H54 (cell line): ENCODE measurements around the gene AP2A2.

Experiments used
- DNase-seq: peaks from one replicate; pipeline ENCODE4 v3.0.0; 2011; ENCODE audit warnings: low spot score, mixed read lengths; ENCODE audit not compliant: insufficient read length
- FAIRE-seq: peaks from 3 replicates; lab custom pipeline; 2011; peaks lifted over from hg19 to GRCh38; lab: Jason Lieb, UNC
- POLR2A ChIP-seq: IDR thresholded peaks from 2 replicates; pipeline ENCODE4 v1.6.1; 2011; ENCODE audit warnings: low read depth, mild to moderate bottlenecking, low read length

Gene AP2A2

DNA sequence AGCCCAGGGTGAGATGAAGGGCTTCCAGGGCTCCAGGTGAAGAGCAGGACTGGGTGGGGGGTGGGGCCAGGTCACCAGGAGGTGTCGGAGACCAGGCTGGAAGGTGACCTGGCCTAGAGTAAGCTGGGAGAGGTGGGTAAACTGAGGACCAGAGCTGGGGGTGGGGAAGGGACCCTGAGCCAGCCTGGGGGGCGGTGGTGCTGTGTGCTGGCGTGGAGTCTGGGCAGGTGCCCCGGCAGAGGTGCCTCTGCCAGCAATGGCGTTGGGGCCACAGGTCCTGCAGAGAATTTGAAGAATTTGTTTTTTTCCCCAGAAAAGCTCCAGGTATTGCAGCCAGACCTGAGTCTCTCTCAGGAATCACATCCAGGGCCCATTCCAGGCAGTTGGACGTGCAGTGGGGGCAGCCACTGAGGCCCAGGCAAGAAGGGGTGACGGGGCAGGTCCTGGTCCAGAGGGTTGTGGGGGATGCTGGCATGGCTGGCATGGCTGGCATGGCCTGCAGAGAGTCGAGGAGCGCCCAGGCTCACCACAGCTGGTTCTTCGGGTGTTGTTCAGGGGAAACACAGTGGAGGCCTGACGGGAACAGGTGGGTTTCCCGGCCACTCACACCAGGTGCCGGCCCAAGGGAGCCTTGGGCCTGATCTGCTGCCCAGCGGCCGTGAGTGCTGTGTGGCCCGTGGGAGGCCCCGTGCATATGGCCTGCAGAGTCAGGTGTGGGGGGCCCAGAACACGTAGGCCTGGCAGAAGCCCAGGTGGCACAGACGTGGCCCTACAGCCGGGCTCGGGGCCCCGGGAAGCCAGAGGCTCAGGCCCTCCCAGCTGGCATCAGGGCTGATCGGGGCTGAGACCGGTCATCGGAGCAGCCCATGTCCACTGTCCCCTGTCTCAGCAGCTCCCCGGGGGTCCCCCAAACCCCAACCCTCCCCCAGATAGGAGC lies 117.2 kb downstream of the AP2A2 start:
- FAIRE-seq (no peak), DNase-seq (no peak)

DNA sequence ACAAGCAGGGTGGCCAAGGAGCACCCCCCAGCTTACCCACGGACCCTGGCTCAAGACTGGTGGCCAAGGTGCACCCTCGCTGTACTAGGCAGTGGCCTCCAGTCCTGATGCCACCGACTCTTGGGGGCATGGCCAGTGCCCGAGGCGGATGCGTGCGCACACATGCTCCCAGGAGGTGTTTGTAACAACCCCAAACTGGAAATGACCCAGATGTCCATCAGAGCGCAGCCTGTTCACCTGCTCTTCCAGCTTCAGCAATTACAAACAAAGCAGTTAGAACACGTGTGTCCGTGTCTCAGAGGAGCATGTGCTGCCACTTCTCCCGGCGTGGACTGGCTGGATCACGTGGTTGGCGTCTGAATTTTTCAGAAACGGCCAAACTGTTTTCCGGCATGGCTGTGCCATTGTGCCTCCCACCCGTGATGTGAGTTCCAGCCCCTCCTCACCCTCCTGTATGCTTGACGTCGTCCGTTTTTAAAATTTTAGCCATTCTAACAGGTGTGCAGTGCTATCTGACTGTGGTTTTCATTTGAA lies 118.0 kb downstream of the AP2A2 start:
- FAIRE-seq (no peak), DNase-seq (no peak)
- TF ChIP-seq POLR2A: no peak

More for the DNA sequence above, 117.2 kb downstream of the AP2A2 start:
- TF ChIP-seq POLR2A: peak; percentile 14; the same call in 1 of the 2 replicates

DNA sequence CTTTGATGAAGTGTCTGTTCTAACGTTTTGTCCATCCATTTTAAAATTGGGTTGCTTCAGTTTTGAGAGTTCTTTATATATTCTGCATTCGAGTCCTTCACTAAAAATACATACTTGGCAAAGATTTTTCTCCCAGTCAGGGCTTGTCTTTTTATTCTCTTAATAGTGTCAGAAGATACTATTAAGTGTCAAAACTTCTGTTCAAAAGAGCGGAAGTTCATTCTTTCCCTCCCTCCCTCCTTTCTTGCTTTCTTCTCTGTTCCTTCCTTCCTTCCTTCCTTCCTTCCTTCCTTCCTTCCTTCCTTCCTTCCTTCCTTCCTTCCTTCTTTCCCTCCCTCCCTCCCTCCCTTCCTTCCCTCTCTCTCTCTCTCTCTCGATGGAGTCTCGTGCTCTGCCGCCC lies 118.5 kb downstream of the AP2A2 start:
- DNase-seq (no peak), FAIRE-seq (no peak)
- TF ChIP-seq POLR2A: no peak

DNA sequence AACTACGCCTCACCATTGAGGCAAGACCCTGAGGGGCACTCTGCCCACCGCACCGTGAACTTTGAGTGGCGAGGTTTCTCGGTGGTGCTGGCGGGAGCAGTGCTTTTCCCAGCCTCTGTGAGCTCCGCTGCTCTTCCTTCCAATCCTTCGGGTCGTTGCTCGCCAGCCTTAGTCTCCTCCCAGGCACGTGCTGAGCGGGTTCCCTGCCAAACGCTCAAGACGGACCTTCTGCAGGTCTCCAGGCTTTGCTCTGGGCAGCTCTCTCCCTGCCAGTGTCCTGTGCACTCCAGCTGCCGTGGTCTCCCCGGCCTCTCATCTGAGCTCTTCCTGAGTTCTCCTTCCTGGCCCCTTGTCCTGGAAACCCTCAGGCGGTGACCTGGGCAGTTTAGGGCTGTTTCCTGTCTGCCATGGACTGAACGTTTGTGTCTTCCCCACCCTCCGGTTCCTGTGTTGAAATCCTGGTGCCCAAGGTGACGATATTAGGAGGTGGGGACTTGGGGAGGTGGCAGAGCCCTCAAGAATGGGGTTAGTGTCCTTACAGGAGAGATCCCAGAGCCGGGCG lies 122.0 kb downstream of the AP2A2 start:
- no peak for FAIRE-seq
- no peak for DNase-seq
- TF ChIP-seq POLR2A: no peak

DNA sequence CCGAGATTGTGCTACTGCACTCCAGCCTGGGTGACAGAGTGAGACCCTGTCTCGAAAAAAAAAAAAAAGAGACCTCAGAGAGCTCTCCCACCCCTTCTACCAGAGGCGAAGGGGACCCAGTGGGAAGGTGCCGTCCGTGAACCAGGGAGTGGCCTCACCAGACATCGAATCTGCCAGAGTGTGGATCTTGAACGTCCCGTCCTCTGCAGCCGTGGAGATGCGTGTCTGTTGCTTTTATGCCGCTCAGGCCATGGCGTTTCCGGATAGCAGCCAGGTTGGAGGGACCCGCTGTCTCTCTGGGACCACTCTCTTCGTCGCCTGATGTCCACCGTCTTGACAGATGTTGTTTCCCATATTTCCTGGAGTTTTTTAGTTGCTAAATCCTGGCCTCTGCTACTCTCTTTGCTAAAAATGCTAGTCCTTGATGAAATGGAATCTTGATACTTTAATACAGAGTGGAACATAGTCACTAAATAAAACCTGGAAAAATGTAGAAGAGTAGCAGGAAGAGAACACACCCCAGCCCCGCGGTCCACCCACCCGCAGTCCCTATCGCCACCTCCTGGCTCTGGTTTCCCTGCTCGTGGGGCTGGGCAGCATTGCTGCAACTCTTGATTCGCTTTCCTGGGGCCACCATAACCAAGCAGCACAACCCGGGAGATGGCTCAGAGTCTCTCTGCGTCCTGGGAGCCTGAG lies 122.9 kb downstream of the AP2A2 start:
- no peak for DNase-seq
- FAIRE-seq: no peak
- TF ChIP-seq POLR2A: no peak

DNA sequence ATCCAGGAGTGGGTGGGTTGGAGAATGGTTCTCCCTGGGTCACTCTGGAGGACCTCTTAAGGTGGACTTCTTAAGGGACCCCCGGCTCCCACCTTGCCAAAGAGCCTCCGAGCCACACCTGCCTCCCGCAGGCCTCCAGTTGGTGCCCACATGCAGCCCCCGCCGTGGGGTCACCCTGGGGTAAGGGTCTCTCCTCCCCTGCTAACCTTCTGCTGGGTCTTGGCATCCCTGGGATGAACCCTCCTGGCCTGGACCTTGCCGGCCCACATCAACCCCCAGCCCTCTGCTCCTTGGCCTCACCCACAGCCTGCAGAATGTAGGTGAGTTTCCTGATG lies 123.4 kb downstream of the AP2A2 start:
- DNase-seq: no peak
- FAIRE-seq: no peak
- TF ChIP-seq POLR2A: no peak

DNA sequence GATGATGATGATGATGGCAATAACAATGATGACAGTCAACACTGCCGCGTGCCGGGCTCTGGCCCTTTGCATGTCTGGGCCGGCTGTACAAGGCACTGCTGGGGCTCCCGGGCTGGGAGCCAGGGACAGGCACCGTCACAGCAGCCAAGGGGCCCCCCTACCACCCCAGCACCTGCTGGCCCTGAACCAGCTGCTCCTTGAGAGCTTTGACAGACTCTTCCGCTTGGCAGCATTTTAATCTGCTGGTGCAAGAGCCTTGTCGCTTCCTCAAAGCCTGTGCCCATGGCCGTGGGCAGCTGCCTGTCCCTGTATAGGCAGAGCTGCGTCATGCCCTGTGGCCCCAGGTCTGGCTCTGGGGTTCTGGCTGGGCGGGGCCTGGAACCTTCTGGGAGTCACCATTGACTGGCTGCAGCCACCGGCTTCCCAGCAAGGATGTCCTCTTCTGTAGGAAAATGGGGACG lies 123.8 kb downstream of the AP2A2 start:
- FAIRE-seq: no peak
- no peak for TF ChIP-seq POLR2A
- DNase-seq: no peak

DNA sequence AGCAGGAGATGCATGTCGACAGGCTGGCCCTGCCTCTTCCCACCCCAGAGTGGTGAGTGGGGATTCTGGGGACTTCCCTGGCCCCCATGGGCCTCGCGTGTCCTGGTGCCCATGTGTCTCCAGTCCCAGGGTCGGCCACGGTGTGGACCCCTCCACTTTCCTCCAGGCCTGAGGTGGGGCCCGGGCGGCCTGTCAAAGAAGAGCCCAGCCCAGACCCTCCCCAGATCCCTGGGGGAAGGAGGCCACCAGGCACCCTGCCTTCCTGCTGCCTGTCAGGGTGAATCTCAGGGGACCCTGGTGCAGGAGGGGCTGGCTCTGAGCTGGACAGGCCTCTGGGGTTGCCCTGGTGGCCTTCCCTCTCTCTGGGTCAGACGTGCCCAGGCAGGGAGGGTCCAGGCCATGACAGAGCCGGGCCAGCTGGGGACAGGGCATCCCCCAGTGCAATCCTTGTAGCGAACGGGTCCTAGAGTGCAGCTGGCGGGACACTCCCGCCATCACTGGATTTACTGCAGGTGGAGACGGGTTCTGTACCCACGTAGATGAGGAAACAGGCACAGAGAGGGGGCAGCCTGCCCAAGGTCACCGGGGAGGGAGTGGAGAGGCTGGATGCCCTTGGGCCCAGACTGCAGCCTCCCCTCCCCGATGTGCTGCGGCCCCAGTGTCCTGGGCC lies 124.4 kb downstream of the AP2A2 start:
- DNase-seq: no peak
- no peak for FAIRE-seq
- TF ChIP-seq POLR2A: no peak

DNA sequence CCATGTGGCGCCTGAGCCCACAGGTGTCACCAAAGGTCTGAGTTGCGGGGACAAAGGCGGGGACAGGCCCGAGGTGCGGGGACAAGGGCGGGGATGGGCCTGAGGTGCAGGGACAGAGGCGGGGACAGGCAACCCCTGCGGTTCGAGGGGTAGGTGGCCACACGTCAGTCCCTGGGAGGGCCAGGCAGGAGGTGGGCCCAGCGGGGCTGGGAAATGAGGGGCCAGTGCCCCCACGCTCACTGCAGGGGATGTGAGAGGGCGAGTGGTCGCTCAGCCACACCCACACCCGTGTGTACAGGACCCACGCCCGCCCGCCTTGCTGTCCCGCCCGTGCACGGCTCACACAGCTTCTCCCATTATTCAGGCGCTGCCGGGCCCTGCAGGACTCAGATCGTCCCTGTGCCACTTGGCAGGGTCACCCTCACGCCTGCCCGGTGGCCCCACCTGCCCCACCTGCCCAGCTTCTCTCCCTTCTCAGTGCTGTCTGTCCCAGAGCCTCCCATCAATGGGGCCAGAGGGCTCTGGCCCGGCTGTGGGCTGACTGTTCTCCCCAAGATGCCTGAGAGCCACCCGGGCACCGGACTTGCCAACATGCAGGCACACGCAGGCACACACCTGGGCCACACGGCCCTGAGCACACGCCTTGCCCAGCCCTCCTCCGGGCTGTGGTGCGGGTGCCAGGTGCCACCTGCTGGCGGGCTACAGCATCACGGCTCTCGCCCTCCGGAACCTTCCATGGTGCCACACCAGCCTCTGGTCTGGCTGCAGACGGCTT lies 125.1 kb downstream of the AP2A2 start:
- no peak for TF ChIP-seq POLR2A
- FAIRE-seq: no peak
- DNase-seq: peak; percentile 84

DNA sequence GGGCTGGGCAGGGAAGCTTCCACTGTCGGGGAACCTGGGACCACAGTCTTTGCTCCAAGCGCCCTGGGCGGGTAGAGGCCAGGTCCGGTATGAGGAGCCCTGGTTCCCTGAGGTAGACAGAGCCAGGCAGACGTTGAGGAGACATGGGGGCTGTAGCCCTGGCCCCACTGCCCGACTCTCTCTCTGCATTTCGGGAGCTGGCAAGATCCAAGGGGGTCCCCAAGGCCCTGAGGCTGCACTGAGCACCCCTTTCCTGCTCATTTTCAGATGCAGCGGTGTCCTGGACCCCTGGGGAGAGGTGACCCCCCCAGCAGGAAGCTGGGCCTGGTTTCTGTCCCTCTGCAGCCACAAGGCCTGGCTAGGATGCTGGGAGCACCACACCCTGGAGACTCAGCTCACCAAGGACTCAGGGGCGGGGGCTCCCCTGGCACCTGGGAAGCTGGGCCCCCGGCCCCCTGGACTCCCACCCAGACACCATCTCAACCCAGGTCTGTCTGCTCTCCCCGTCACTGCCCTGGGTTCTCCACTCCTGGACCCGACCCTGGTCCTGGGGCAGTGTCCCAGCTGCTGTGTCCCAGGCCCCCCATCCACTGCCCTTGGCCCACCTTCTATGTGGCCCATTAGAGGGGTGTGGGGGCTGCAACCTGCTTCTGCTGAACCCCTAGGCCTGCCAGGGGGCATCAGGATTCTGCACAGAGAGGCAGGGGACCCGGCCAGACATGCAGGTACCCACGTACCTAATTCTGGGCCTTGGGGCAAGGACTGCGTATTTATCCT lies 125.9 kb downstream of the AP2A2 start:
- TF ChIP-seq POLR2A: no peak

DNA sequence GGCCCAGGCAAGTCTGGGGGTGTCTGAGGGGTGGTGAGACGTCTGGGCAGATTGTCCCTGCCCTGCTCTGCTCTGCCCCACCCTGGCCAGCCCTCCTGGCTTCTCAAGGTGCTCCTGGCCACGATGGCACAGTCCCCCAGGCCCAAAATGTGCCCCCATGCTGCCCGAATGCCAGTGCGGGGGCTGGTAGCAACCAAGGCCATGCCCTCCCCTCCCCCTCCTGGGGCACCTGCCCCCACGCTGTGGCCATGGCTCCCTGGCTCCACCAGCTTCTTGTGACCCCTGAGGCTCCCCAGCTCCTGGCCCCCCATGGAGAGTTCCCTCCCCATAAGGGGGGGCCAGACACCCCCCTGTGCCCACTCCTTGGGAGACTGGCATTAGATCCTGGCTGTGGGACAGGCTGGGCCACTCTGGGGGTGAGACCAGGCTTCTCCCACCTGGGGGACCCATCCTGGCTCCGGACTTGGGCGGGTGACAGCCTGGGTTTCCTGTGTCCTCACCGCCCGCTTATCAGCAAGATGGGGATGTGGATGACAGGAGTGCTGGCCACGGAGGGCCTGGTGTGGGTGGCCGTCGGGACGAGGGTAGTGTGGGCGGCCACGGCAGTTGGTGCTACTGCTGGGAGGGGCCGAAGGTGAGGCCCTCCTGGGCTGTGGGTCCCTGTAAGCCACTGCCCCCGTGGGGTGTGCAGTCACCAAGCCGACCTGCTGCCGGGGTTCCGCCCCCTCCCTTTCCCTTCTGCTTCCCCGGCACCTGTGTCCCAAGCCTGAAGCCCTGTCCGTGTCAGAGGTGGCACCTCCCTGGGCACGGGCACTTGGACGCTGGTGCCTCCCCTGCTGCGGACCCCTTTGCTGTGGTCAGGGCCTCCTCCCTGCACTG lies 126.7 kb downstream of the AP2A2 start:
- no peak for DNase-seq
- TF ChIP-seq POLR2A: no peak
- FAIRE-seq: no peak

More for the DNA sequence above, 125.9 kb downstream of the AP2A2 start:
- DNase-seq (no peak), FAIRE-seq (no peak)
